Heart left ventricle (tissue), 16 donors: ENCODE results near the gene BDKRB2. TPM values are rescaled to one million over a fixed set of nuclear protein-coding genes. Genes with fewer than 3 reads are reported as not detected.

Experiments
- ATAC-seq, 4 donors: fragments of 200-7000 bp; cut with Tn5 transposase; one replicate each; pipeline ENCODE4 v1.9.1; 2020 to 2022; ENCODE audit warnings: moderate library complexity in 4 of 4, mild to moderate bottlenecking in 3 of 4, moderate number of reproducible peaks in 1 of 4
- DNase-seq, 5 donors: peaks; one replicate each; pipeline ENCODE4 v3.0.0-alpha.2; 2020
- H3K27ac ChIP-seq, 12 donors: fragments of 200-600 bp; sonication (generic) in 4 of 12; one replicate each; pipeline versions ENCODE4 v1.5.0 to v1.8.0; 2016 to 2022; ENCODE audit warnings: mild to moderate bottlenecking in 2 of 12
- H3K27me3 ChIP-seq, 9 donors: fragments of 200-600 bp; sonication (generic) in 2 of 9; one replicate each; pipeline versions ENCODE4 v1.5.1 to v1.8.0; 2016 to 2022; ENCODE audit warnings: mild to moderate bottlenecking in 3 of 9
- H3K36me3 ChIP-seq, 9 donors: fragments of 200-600 bp; sonication (generic) in 2 of 9; one replicate each; pipeline versions ENCODE4 v1.5.0 to v1.8.0; 2018 to 2022; ENCODE audit warnings: mild to moderate bottlenecking in 2 of 9
- H3K4me1 ChIP-seq, 12 donors: fragments of 200-600 bp; sonication (generic) in 4 of 12; one replicate each; pipeline versions ENCODE4 v1.5.0 to v1.8.0; 2016 to 2022; ENCODE audit warnings: mild to moderate bottlenecking in 3 of 12
- H3K4me3 ChIP-seq, 12 donors: fragments of 200-600 bp; sonication (generic) in 4 of 12; one replicate each; pipeline versions ENCODE4 v1.5.0 to v1.8.0; 2017 to 2022; ENCODE audit warnings: mild to moderate bottlenecking in 9 of 12, moderate library complexity in 4 of 12
- H3K9me3 ChIP-seq, 12 donors: fragments of 200-600 bp; sonication (generic) in 4 of 12; one replicate each; pipeline versions ENCODE4 v1.5.0 to v1.8.0; 2016 to 2022; ENCODE audit warnings: mild to moderate bottlenecking in 1 of 12
- POLR2A ChIP-seq, 2 donors: fragments of 450-650 bp; IDR thresholded peaks; one replicate each; pipeline ENCODE4 v1.6.1; 2017; ENCODE audit warnings: antibody characterized with exemption in 2 of 2, mild to moderate bottlenecking in 2 of 2, moderate library complexity in 2 of 2
- WGBS, 4 donors: extraction: QIAGEN DNeasy Blood & Tissue Kit in 2 of 4; methylation state at CpG; one replicate each; pipeline versions ENCODE4 v1.1.5 to v1.1.7; 2013 to 2018; 5-methylcytosine and 5-hydroxymethylcytosine counted together
- intact Hi-C, 10 donors: fragments of 100-400 bp; cut with DNase I; formaldehyde crosslinking; loops; one replicate each; pipeline versions ENCODE4 v1.11.1 to v1.14.2; 2022
- polyA plus RNA-seq, 2 donors: library from polyadenylated mRNA; stranded (reverse); fragments of 200-250 nt; gene quantifications; one replicate each; pipeline ENCODE4 v1.2.3, GENCODE V29; 2013
- total RNA-seq, 9 donors: library from RNA; depleted of rRNA in 2 of 9; stranded (reverse); fragments of >200 nt in 2 of 9; fragmentation: NEBNext Ultra II Directional in 3 of 9; extraction: Animal tissue kit (Norgen Biotek cat#: 25700) in 3 of 9; gene quantifications; one replicate each; pipeline versions ENCODE4 v1.1.0 to v1.2.4, GENCODE V29; 2016 to 2023
- TF ChIP-seq, protein P1 (sequence below), 12 donors: fragments of 200-600 bp; sonication (generic) in 4 of 12; IDR thresholded peaks; one replicate each; pipeline versions ENCODE4 v1.5.0 to v1.8.0; 2018 to 2022; ENCODE audit warnings: antibody characterized with exemption in 12 of 12, mild to moderate bottlenecking in 5 of 12
- donor health status: ischemic (EF 13 %, LVEDD 7.1; RV severe dilation, severe dysfunction).
- donor health status: healthy with polysubstance abuse.
- donor health status: DM: no; HTN: yes; CAD: no.
- donor health status: DM: no; HTN: no; CAD: no.
- donor health status: ischemic (EF 25% LVEDD 6.9; RV normal size, moderate dysfunction).
- donor health status: ischemic (EF 25% LVEDD 5.7; RV mildly dilated, moderate dysfunction).
- donor health status: healthy.
- donor health status: DM: yes; HTN: yes; CAD: no.
- donor health status: ischemic (EF 35%, LVEDD 5.7; RV mildly dilated, moderate dysfunction).
- donor health status: nonischemic (EF 11% LVEDD 7.7; RV severe dilation, severe dysfunction).
- donor health status: DM: yes; HTN: yes; CAD: no.
- donor health status: PGD.
- donor health status: ischemic (EF 29% LVEDD 5.4; RV normal size, mild dysfunction).
- donor health status: nonischemic (EF 23%, LVEDD 6.1; RV moderate dilation, normal function).

The BDKRB2 gene
- total and polyA plus RNA-seq, 11 donors, result 0.14 to 3.3 (median 0.63) TPM

DNA sequence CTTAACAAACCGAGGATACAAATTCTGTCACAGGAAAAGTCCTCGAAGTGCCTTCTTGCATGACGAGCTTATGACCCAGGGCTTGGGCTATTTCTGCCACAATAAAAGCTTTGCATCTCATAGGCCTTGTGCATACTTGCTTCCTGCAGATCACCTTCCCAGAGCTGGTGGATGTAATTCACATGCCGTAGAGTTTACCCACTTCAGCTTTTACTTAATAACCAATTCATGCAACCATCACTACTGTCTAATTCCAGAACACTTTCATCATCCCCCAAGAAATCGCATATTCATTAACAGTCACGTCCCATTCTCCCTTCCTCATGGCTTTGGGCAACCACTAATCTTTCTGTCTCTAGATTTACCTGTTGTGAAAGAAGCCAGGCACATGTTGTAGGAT, 42.4 kb downstream of the BDKRB2 start:
- Histone ChIP-seq H3K4me1 (peaks cover 0 to 5% (median 0%) of the 10 kb centered on the region in 12 donors), H3K36me3 (no peaks in the 10 kb centered on the region), H3K27me3 (peaks cover 0 to 20% (median 0%) of the 10 kb centered on the region in 9 donors), H3K4me3 (no peak overlapping the region), H3K9me3 (no peaks in the 10 kb centered on the region), H3K27ac (no peak overlapping the region)
- ATAC-seq (no peak), DNase-seq (no peak)
- intact Hi-C loops, result no loop called here
- no peak for TF ChIP-seq POLR2A (IDR thresholded peaks at IDR 0.05)
- TF ChIP-seq, protein P1, sequence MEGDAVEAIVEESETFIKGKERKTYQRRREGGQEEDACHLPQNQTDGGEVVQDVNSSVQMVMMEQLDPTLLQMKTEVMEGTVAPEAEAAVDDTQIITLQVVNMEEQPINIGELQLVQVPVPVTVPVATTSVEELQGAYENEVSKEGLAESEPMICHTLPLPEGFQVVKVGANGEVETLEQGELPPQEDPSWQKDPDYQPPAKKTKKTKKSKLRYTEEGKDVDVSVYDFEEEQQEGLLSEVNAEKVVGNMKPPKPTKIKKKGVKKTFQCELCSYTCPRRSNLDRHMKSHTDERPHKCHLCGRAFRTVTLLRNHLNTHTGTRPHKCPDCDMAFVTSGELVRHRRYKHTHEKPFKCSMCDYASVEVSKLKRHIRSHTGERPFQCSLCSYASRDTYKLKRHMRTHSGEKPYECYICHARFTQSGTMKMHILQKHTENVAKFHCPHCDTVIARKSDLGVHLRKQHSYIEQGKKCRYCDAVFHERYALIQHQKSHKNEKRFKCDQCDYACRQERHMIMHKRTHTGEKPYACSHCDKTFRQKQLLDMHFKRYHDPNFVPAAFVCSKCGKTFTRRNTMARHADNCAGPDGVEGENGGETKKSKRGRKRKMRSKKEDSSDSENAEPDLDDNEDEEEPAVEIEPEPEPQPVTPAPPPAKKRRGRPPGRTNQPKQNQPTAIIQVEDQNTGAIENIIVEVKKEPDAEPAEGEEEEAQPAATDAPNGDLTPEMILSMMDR (IDR thresholded peaks at IDR 0.05), result no peak
- WGBS, 4 donors, result 86 to 93% (median 88%) methylated on average over 6 of the region's 6 CpGs

DNA sequence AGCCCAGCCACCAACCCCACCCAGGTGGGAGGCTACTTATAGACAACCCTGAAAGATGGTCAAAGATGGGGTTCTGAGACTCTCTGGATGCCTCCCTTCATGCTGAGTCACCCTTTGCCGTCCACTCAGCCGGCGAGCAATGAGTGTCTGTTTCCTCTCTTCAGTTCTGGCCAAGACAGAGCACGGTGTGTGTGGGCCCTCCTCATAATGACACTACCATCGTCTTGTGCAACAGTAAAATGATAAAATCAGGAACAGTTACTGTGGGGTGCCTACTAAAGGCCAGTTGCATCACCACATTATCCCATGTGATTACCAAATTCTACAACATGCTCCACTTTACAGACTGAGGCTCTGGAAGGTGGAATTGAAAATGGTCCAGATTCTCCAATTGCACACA, 44.4 kb downstream of the BDKRB2 start:
- no peaks in the 10 kb centered on the region for H3K9me3 ChIP-seq

DNA sequence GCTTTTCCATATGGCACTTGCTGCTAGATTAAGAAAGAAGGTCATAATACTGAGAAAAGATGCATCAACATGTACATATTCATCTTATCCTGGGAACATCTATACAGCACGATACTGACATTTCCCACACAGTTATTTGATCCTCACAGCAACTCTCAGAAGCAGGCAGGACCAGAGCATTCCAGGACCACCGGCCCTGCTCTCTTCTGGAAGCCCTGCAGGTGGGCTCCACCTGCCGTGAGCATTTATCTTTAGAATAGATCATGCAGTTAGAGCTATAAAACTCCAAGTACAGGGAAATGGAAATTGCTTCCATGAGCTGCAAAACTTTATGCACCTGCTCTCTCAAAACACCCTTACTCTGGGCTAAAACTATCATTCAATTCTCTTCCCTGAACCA, 45.8 kb downstream of the BDKRB2 start:
- WGBS, 4 donors, result 67 to 80% (median 72%) methylated on average over 3 of the region's 3 CpGs
- intact Hi-C loops, result no loop called here
- no peak overlapping the region for H3K27ac ChIP-seq
- no peaks in the 10 kb centered on the region for H3K36me3 ChIP-seq
- peaks cover 0 to 5% (median 0%) of the 10 kb centered on the region in 12 donors for H3K4me1 ChIP-seq
- H3K4me3 ChIP-seq, result no peak overlapping the region
- H3K9me3 ChIP-seq, result no peaks in the 10 kb centered on the region
- DNase-seq (no peak), ATAC-seq (no peak)
- peaks cover 0 to 32% (median 0%) of the 10 kb centered on the region in 9 donors for H3K27me3 ChIP-seq
- TF ChIP-seq POLR2A (IDR thresholded peaks at IDR 0.05), result no peak
- TF ChIP-seq, protein P1 (IDR thresholded peaks at IDR 0.05), result no peak

More for the DNA sequence above, 44.4 kb downstream of the BDKRB2 start:
- peaks cover 0 to 32% (median 0%) of the 10 kb centered on the region in 9 donors for H3K27me3 ChIP-seq
- H3K4me3 ChIP-seq, result no peak overlapping the region
- peaks cover 0 to 5% (median 0%) of the 10 kb centered on the region in 12 donors for H3K4me1 ChIP-seq
- no peak overlapping the region for H3K27ac ChIP-seq
- DNase-seq (no peak), ATAC-seq (peak in 2 of 4 donors; percentile 31 to 33)
- H3K36me3 ChIP-seq, result no peaks in the 10 kb centered on the region
- WGBS, 4 donors, result 50 to 62% (median 56%) methylated on average over 5 of the region's 5 CpGs
- TF ChIP-seq, protein P1 (IDR thresholded peaks at IDR 0.05), result no peak
- TF ChIP-seq POLR2A (IDR thresholded peaks at IDR 0.05), result no peak
- intact Hi-C loops, result no loop called here

DNA sequence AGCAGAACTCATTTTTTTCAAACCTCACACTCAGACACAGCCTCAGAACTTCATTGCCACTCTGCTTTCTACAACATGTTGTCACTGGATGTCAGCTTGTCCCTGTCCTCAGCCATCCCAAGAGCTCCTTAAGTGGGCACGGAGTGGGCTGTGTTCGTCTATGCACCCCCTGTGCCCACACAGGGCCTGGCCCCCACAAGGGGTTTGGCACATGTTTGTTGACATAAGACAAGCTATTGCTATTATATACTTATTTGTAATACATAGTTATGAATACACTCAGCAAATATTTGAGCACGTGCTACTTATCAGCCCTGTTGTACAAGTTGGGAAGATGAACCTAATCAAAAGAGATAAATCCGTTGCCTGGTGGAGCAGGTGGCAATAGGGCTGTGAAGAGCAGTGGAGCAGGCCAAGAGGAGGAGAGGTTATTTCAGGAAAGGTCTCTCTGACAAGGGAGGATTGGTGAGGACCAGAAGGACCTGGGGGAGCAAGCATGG, 47.1 kb downstream of the BDKRB2 start:
- no peak overlapping the region for H3K27ac ChIP-seq
- no peaks in the 10 kb centered on the region for H3K36me3 ChIP-seq
- peaks cover 0 to 32% (median 0%) of the 10 kb centered on the region in 9 donors for H3K27me3 ChIP-seq
- peaks cover 0 to 6% (median 0%) of the 10 kb centered on the region in 12 donors for H3K4me1 ChIP-seq
- intact Hi-C loops, result no loop called here
- H3K4me3 ChIP-seq, result no peak overlapping the region
- DNase-seq, result no peak
- no peak for ATAC-seq
- H3K9me3 ChIP-seq, result no peaks in the 10 kb centered on the region
- WGBS, 4 donors, result 66 to 71% (median 69%) methylated on average over 4 of the region's 4 CpGs
- no peak for TF ChIP-seq POLR2A (IDR thresholded peaks at IDR 0.05)
- TF ChIP-seq, protein P1 (IDR thresholded peaks at IDR 0.05), result no peak
